K562 (cell line): ENCODE measurements around the gene DTNBP1. TPM values are rescaled to one million over a fixed set of nuclear protein-coding genes. Genes with fewer than 3 reads are reported as not detected.

Experiments used
- CBX5 ChIP-seq: IDR thresholded peaks from 2 replicates; pipeline ENCODE4 v1.6.1; 2014; ENCODE audit warnings: low read depth, borderline replicate concordance
- EZH2 ChIP-seq: IDR thresholded peaks from 2 replicates; pipeline ENCODE4 v1.6.1; 2012; ENCODE audit warnings: low read depth, mild to moderate bottlenecking, inconsistent platforms, low read length, borderline replicate concordance
- FOXM1 ChIP-seq, 2 experiments: fragments of 450-650 bp in 1 of 2; sonication (generic) in 1 of 2; formaldehyde crosslinking in 1 of 2; IDR thresholded peaks; 2 replicates each; pipeline versions ENCODE4 v1.6.1 to v1.9.0; 2017 to 2022; ENCODE audit warnings: low read depth in 2 of 2, mild to moderate bottlenecking in 2 of 2, missing genetic modification reagents in 1 of 2, moderate library complexity in 1 of 2
- FOXP4 ChIP-seq: sonication (generic); formaldehyde crosslinking; IDR thresholded peaks from 2 replicates; pipeline ENCODE4 v1.8.0; 2022; ENCODE audit warnings: mild to moderate bottlenecking, missing genetic modification reagents, borderline replicate concordance
- GABPB2 ChIP-seq: fragments of 250-450 bp; sonication (Bioruptor Pico); conservative IDR thresholded peaks from 2 replicates; pipeline ENCODE4 v1.5.1; 2021; ENCODE audit warnings: mild to moderate bottlenecking
- HDAC3 ChIP-seq: fragments of 450-650 bp; IDR thresholded peaks from 2 replicates; pipeline ENCODE4 v1.6.1; 2018; ENCODE audit warnings: borderline replicate concordance, mild to moderate bottlenecking, moderate library complexity; ENCODE audit not compliant: partially characterized antibody
- HIVEP1 ChIP-seq: fragments of 250-450 bp; sonication (Bioruptor Pico); IDR thresholded peaks from 2 replicates; pipeline ENCODE4 v1.4.0; 2020; ENCODE audit warnings: mild to moderate bottlenecking
- NR2C2 ChIP-seq, 2 experiments: fragments of 200-800 bp in 1 of 2; sonication (Bioruptor generic) in 1 of 2; sonication (generic) in 1 of 2; formaldehyde crosslinking in 1 of 2; IDR thresholded peaks; 2 replicates each; pipeline versions ENCODE4 v1.6.1 to v1.8.0; 2016 to 2022; ENCODE audit warnings: mild to moderate bottlenecking in 1 of 2, missing compliant biosample characterization in 1 of 2, missing genetic modification characterization in 1 of 2, missing genetic modification reagents in 1 of 2
- SIN3A ChIP-seq, 2 experiments: fragments of 150-350 bp in 1 of 2; IDR thresholded peaks; 2 replicates each; pipeline ENCODE4 v1.6.1; 2011 to 2016; ENCODE audit warnings: borderline replicate concordance in 2 of 2, low read depth in 2 of 2, low read length in 2 of 2, mild to moderate bottlenecking in 2 of 2, moderate library complexity in 2 of 2; ENCODE audit not compliant: control insufficient read depth in 1 of 2
- SMAD2 ChIP-seq: fragments of 150-350 bp; IDR thresholded peaks from 2 replicates; pipeline ENCODE4 v1.6.1; 2014; ENCODE audit warnings: low read depth, mild to moderate bottlenecking, low read length
- TOE1 ChIP-seq, 2 experiments: fragments of 450-650 bp in 1 of 2; sonication (generic) in 1 of 2; formaldehyde crosslinking in 1 of 2; IDR thresholded peaks; 2 replicates each; pipeline versions ENCODE4 v1.7.1 to v1.8.0; 2016 to 2022; ENCODE audit warnings: borderline replicate concordance in 2 of 2, mild to moderate bottlenecking in 2 of 2, antibody characterized with exemption in 1 of 2, inconsistent platforms in 1 of 2, low read depth in 1 of 2, missing genetic modification reagents in 1 of 2, moderate library complexity in 1 of 2
- U2AF1 ChIP-seq: fragments of 200-400 bp; formaldehyde crosslinking; optimal IDR thresholded peaks from 2 replicates; pipeline ENCODE3; 2017; ENCODE audit warnings: mild to moderate bottlenecking, low read depth, low read length, moderate library complexity
- WHSC1 ChIP-seq: IDR thresholded peaks from one replicate; pipeline ENCODE4 v1.6.1; 2012; ENCODE audit warnings: low read length, control low read depth, inconsistent platforms
- XRCC4 ChIP-seq: IDR thresholded peaks from one replicate; pipeline ENCODE4 v1.6.1; 2011; ENCODE audit not compliant: insufficient read depth, insufficient read length; ENCODE audit errors: extremely low read depth
- ZFPM2 ChIP-seq: fragments of 250-450 bp; sonication (Bioruptor Pico); IDR thresholded peaks from 2 replicates; pipeline ENCODE4 v1.5.1; 2022; ENCODE audit warnings: mild to moderate bottlenecking
- ZMIZ1 ChIP-seq, 2 experiments: fragments of 150-350 bp in 1 of 2; IDR thresholded peaks; 2 replicates each; pipeline ENCODE4 v1.6.1; 2012 to 2016; ENCODE audit warnings: low read depth in 2 of 2, low read length in 2 of 2, mild to moderate bottlenecking in 1 of 2, moderate library complexity in 1 of 2
- ZNF324 ChIP-seq: fragments of 250-450 bp; sonication (Bioruptor Pico); IDR thresholded peaks from 2 replicates; pipeline ENCODE4 v1.4.0; 2020; ENCODE audit warnings: mild to moderate bottlenecking
- ZNF511 ChIP-seq: sonication (generic); formaldehyde crosslinking; IDR thresholded peaks from 2 replicates; pipeline ENCODE4 v1.8.0; 2022; ENCODE audit warnings: mild to moderate bottlenecking, missing genetic modification reagents
- ZNF583 ChIP-seq: fragments of 250-450 bp; sonication (Bioruptor Pico); IDR thresholded peaks from 2 replicates; pipeline ENCODE4 v1.4.0; 2020
- ZNF584 ChIP-seq: fragments of 200-800 bp; sonication (Bioruptor generic); IDR thresholded peaks from 2 replicates; pipeline ENCODE4 v1.6.1; 2016; ENCODE audit warnings: low read depth, mild to moderate bottlenecking, missing genetic modification characterization, missing compliant biosample characterization
- ZNF589 ChIP-seq: fragments of 200-800 bp; sonication (Bioruptor generic); IDR thresholded peaks from 2 replicates; pipeline ENCODE4 v1.6.1; 2016; ENCODE audit warnings: low read depth, missing genetic modification characterization, missing compliant biosample characterization
- polyA plus RNA-seq, 8 experiments: library from polyadenylated mRNA; depleted of rRNA in 4 of 8; stranded (reverse) in 5 of 8; unstranded in 3 of 8; fragments of >200 nt; fragmentation: Nextera tagmentation in 2 of 8; fragmentation: Illumina TruSeq in 1 of 8; extraction: Ambion mirVana in 2 of 8; extraction: Trizol in 1 of 8; gene quantifications; 2 replicates each; pipeline versions ENCODE4 v1.2.1 to v1.2.3, GENCODE V29; 2011 to 2014; ENCODE audit warnings: inconsistent platforms in 1 of 8, missing spikeins in 1 of 8
- total RNA-seq, 7 experiments: library from RNA; depleted of rRNA in 6 of 7; stranded (reverse); fragments of >200 nt in 6 of 7; fragmentation: Illumina TruSeq in 2 of 7; extraction: Trizol in 2 of 7; gene quantifications; 2 replicates each; pipeline versions ENCODE4 v1.2.1 to v1.2.3, GENCODE V29; 2011 to 2021; ENCODE audit warnings: low replicate concordance in 1 of 7

Gene DTNBP1
- total and polyA plus RNA-seq, 9 of the 15 experiments (the other 6 are each of a cell fraction or from before 2014, with no cell fraction given) = 16.7 to 54.5 (median 21.4) TPM

GRCh38 chr6:15509335-15509933 lies 153.4 kb downstream of the DTNBP1 start (continued):
- TF ChIP-seq U2AF1 (no peak), ZNF511 (no peak), ZNF589 (CRISPR knock-in tag) (peak; percentile 96), ZNF324 (no peak), ZNF584 (CRISPR knock-in tag) (peak; percentile 86), HDAC3 (no peak), TOE1 (IDR thresholded peaks at IDR 0.05; ENCODE audit: borderline replicate concordance) (no peak), TOE1 (CRISPR knock-in tag; IDR thresholded peaks at IDR 0.05; ENCODE audit: borderline replicate concordance, low read depth) (no peak), NR2C2 (CRISPR knock-in tag; IDR thresholded peaks at IDR 0.05) (peak; percentile 79), NR2C2 (tag; IDR thresholded peaks at IDR 0.05) (peak; percentile 96), SIN3A (IDR thresholded peaks at IDR 0.05; ENCODE audit: borderline replicate concordance in 2 of 2, control insufficient read depth in 1 of 2, low read depth in 2 of 2, low read length in 2 of 2) (no peak; a peak in 1 of 4 replicates), SMAD2 (no peak), CBX5 (no peak), EZH2 (no peak), HIVEP1 (CRISPR knock-in tag) (0 out of 2 replicates have a peak, but pooled peaks have one; percentile 26), WHSC1 (no peak), XRCC4 (no peak), FOXM1 (IDR thresholded peaks at IDR 0.05; ENCODE audit: low read depth) (no peak), FOXM1 (CRISPR knock-in tag; IDR thresholded peaks at IDR 0.05; ENCODE audit: low read depth) (no peak), ZMIZ1 (IDR thresholded peaks at IDR 0.05; ENCODE audit: low read depth in 2 of 2, low read length in 2 of 2) (no peak), GABPB2 (CRISPR knock-in tag) (no peak), FOXP4 (CRISPR knock-in tag) (peak; percentile 35; the same call in 1 of the 2 replicates), ZNF583 (CRISPR knock-in tag) (no peak), ZFPM2 (CRISPR knock-in tag) (no peak)
